Fibroblast of lung (primary cell): ENCODE data around the gene LSAMP. TPM values are rescaled to one million over a fixed set of nuclear protein-coding genes. Genes with fewer than 3 reads are reported as not detected.

Source experiments
- DNase-seq, 2 donors: peaks; one replicate each; pipeline versions ENCODE4 v3.0.0 to v3.0.0-alpha.2; 2010; ENCODE audit warnings: low read depth in 2 of 2
- H2AFZ ChIP-seq: 2 replicates; pipeline ENCODE4 v1.5.1; 2012; ENCODE audit warnings: low read length, control low read depth, inconsistent platforms
- H3K27ac ChIP-seq: 2 replicates; pipeline ENCODE4 v1.5.1; 2011; ENCODE audit warnings: low read length, control low read depth; ENCODE audit not compliant: insufficient read depth
- H3K27me3 ChIP-seq: 2 replicates; pipeline ENCODE4 v1.5.1; 2011; ENCODE audit warnings: mild to moderate bottlenecking, low read length; ENCODE audit not compliant: control insufficient read depth, insufficient read depth
- H3K36me3 ChIP-seq: 2 replicates; pipeline ENCODE4 v1.5.1; 2011; ENCODE audit warnings: low read length; ENCODE audit not compliant: control insufficient read depth, insufficient read depth
- H3K4me1 ChIP-seq: 2 replicates; pipeline ENCODE4 v1.5.1; 2011; ENCODE audit warnings: low read length; ENCODE audit not compliant: control insufficient read depth, insufficient read depth; ENCODE audit errors: extremely low read depth
- H3K4me2 ChIP-seq: 2 replicates; pipeline ENCODE4 v1.5.1; 2011; ENCODE audit warnings: low read length, control low read depth; ENCODE audit not compliant: insufficient read depth; ENCODE audit errors: extremely low read depth
- H3K4me3 ChIP-seq, 4 experiments: fragments of 200-600 bp in 1 of 4; sonication (generic) in 1 of 4; replicated peaks in 1 of 4; 2 replicates each; pipeline ENCODE4 v1.5.1; 2011 to 2016; ENCODE audit warnings: low read length in 4 of 4, low read depth in 3 of 4, mild to moderate bottlenecking in 3 of 4, control low read depth in 2 of 4, inconsistent platforms in 1 of 4, mixed read lengths in 1 of 4; ENCODE audit not compliant: insufficient read depth in 1 of 4; ENCODE audit errors: control extremely low read depth in 1 of 4
- H3K79me2 ChIP-seq: 2 replicates; pipeline ENCODE4 v1.5.1; 2012; ENCODE audit warnings: mild to moderate bottlenecking, low read length, inconsistent platforms; ENCODE audit not compliant: control insufficient read depth, insufficient read depth
- H3K9ac ChIP-seq: 2 replicates; pipeline ENCODE4 v1.5.1; 2011; ENCODE audit warnings: mild to moderate bottlenecking, low read length, control low read depth; ENCODE audit not compliant: insufficient read depth
- H3K9me3 ChIP-seq: 2 replicates; pipeline ENCODE4 v1.5.1; 2012; ENCODE audit warnings: low read depth, low read length; ENCODE audit not compliant: control insufficient read depth, insufficient read depth
- H4K20me1 ChIP-seq: 2 replicates; pipeline ENCODE4 v1.5.1; 2011; ENCODE audit warnings: low read length; ENCODE audit not compliant: control insufficient read depth, insufficient read depth; ENCODE audit errors: extremely low read depth
- CTCF ChIP-seq, 2 donors: IDR thresholded peaks in 1 of 2; conservative IDR thresholded peaks in 1 of 2; 1 replicate in 1 of 2; 2 replicates in 1 of 2; pipeline ENCODE4 v1.5.1; 2011 to 2012; ENCODE audit warnings: low read length in 2 of 2, control low read depth in 1 of 2, inconsistent platforms in 1 of 2, low read depth in 1 of 2, mild to moderate bottlenecking in 1 of 2
- EZH2 ChIP-seq: IDR thresholded peaks from 2 replicates; pipeline ENCODE4 v1.5.1; 2012; ENCODE audit warnings: low read length, control low read depth, mild to moderate bottlenecking; ENCODE audit errors: missing control alignments
- polyA plus RNA-seq, 2 donors: library from polyadenylated mRNA; depleted of rRNA in 1 of 2; stranded (reverse) in 1 of 2; unstranded in 1 of 2; fragments of >200 nt; gene quantifications; 2 replicates each; pipeline ENCODE4 v1.2.1, GENCODE V29; 2011 to 2012; ENCODE audit warnings: missing spikeins in 1 of 2
- total RNA-seq: library from RNA; depleted of rRNA; stranded (reverse); fragments of >200 nt; gene quantifications from 2 replicates; pipeline ENCODE4 v1.2.1, GENCODE V29; 2014

Gene LSAMP
- total and polyA plus RNA-seq, 2 donors (not counting 1 experiment from before 2014, with no cell fraction given), result 4.8 to 5.9 TPM

GRCh38 chr3:116314476-116314875 lies 130.8 kb downstream of the LSAMP start:
- DNase-seq, result peak in 1 of 2 donors; percentile 74
- H3K4me3 ChIP-seq, result no peak overlapping the region
- H3K9me3 ChIP-seq, result no peaks in the 10 kb centered on the region
- H3K79me2 ChIP-seq, result no peaks in the 10 kb centered on the region
- no peak overlapping the region for H2AFZ ChIP-seq
- no peaks in the 10 kb centered on the region for H4K20me1 ChIP-seq
- H3K27ac ChIP-seq, result no peak overlapping the region
- no peaks in the 10 kb centered on the region for H3K36me3 ChIP-seq
- H3K4me1 ChIP-seq, result no peaks in the 10 kb centered on the region
- no peak overlapping the region for H3K9ac ChIP-seq
- TF ChIP-seq EZH2 (no peak), CTCF (conservative IDR thresholded peaks at IDR 0.05 in 1 of 2, IDR thresholded peaks at IDR 0.05 in 1 of 2; ENCODE audit: low read depth in 1 of 2, low read length in 2 of 2) (no peak)
- no peaks in the 10 kb centered on the region for H3K27me3 ChIP-seq
- H3K4me2 ChIP-seq, result no peak overlapping the region

GRCh38 chr3:116306720-116307119 lies 138.6 kb downstream of the LSAMP start:
- H4K20me1 ChIP-seq, result no peaks in the 10 kb centered on the region
- DNase-seq, result no peak
- H3K9ac ChIP-seq, result no peak overlapping the region
- H3K9me3 ChIP-seq, result no peaks in the 10 kb centered on the region
- H3K4me3 ChIP-seq, result no peak overlapping the region
- H2AFZ ChIP-seq, result no peak overlapping the region
- H3K27ac ChIP-seq, result no peak overlapping the region
- no peaks in the 10 kb centered on the region for H3K79me2 ChIP-seq
- no peak overlapping the region for H3K4me2 ChIP-seq
- H3K27me3 ChIP-seq, result no peaks in the 10 kb centered on the region
- TF ChIP-seq EZH2 (no peak), CTCF (conservative IDR thresholded peaks at IDR 0.05 in 1 of 2, IDR thresholded peaks at IDR 0.05 in 1 of 2; ENCODE audit: low read depth in 1 of 2, low read length in 2 of 2) (peak in 1 of 2 donors; percentile 14)
- H3K4me1 ChIP-seq, result no peaks in the 10 kb centered on the region
- no peaks in the 10 kb centered on the region for H3K36me3 ChIP-seq

GRCh38 chr3:116306149-116306548 lies 139.1 kb downstream of the LSAMP start:
- Histone ChIP-seq H3K9ac (no peak overlapping the region), H4K20me1 (no peaks in the 10 kb centered on the region), H3K27ac (no peak overlapping the region), H3K27me3 (no peaks in the 10 kb centered on the region), H3K4me1 (no peaks in the 10 kb centered on the region), H2AFZ (no peak overlapping the region), H3K4me3 (no peak overlapping the region), H3K4me2 (no peak overlapping the region), H3K9me3 (no peaks in the 10 kb centered on the region), H3K79me2 (no peaks in the 10 kb centered on the region), H3K36me3 (no peaks in the 10 kb centered on the region)
- TF ChIP-seq EZH2, result no peak
- TF ChIP-seq CTCF (conservative IDR thresholded peaks at IDR 0.05 in 1 of 2, IDR thresholded peaks at IDR 0.05 in 1 of 2; ENCODE audit: low read depth in 1 of 2, low read length in 2 of 2), result no peak
- DNase-seq, result no peak
